ENCODE data around the gene SMPDL3A. TPM values are rescaled to one million over a fixed set of nuclear protein-coding genes. Genes with fewer than 3 reads are reported as not detected.

The SMPDL3A gene
- total and polyA plus RNA-seq, 2 of the 13 experiments (the other 11 are each of a cell fraction or from before 2014, with no cell fraction given) = 7.8 to 17.3 TPM

DNA sequence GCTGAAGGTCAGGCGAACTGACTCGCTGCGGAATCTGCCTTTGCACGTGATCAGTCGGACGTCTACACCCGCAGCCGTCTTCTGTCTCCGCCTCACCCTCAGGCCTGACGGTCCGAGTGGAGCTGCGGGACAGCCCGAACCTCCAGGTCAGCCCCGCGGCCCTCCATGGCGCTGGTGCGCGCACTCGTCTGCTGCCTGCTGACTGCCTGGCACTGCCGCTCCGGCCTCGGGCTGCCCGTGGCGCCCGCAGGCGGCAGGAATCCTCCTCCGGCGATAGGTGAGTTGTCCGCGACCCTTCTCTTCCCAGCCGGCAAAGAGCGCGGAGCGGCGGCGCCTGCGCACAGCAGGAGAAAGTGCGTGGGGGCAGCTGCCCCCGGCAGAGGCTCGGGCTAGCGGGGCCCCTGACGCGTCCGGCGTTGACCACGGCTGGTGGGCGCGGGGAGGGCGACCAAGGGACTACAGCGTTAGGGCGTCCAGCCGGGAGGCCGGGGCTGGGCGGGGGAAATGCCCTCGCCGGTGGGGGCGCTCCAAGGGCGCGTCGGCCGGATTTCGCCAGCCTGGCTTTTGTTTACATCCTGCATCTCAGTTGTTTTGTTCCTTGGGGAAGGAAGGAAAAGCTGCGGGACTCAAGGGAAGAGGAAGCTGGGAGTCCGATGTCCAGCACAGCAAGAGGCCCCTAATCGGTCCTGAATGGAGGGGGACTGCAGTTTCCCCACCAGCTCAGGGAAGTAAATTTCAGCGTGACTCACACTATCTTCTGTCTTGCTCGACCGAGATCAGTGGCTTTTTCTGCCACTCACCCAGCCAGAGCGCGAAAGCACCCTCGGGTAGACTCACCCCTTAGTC lies at the start of gene SMPDL3A (continued):
- TF ChIP-seq ZMAT3 (CRISPR knock-in tag; conservative IDR thresholded peaks at IDR 0.05) = peak; percentile 83
- TF ChIP-seq NFATC3 (CRISPR knock-in tag; IDR thresholded peaks at IDR 0.05) = no peak
- peak; percentile 72 for TF ChIP-seq ZMYM3 (CRISPR knock-in tag; IDR thresholded peaks at IDR 0.05)
- peak; percentile 84 for TF ChIP-seq ZSCAN25 (CRISPR knock-in tag; IDR thresholded peaks at IDR 0.05)
- TF ChIP-seq CREB1 (IDR thresholded peaks at IDR 0.05) = peak; percentile 57; the same call in 1 of the 2 replicates
- TF ChIP-seq CREB1 (CRISPR knock-in tag; IDR thresholded peaks at IDR 0.05) = peak; percentile 6; the same call in 1 of the 2 replicates
- peak; percentile 88 for TF ChIP-seq ZNF792 (CRISPR knock-in tag; IDR thresholded peaks at IDR 0.05)
- peak; percentile 90 for TF ChIP-seq PHF8 (CRISPR knock-in tag; IDR thresholded peaks at IDR 0.05)
- peak; percentile 32; the same call in 1 of the 2 replicates for TF ChIP-seq MED13 (CRISPR knock-in tag; IDR thresholded peaks at IDR 0.05)
- TF ChIP-seq ZNF850 (CRISPR knock-in tag; conservative IDR thresholded peaks at IDR 0.05) = no peak
- TF ChIP-seq, protein P1, sequence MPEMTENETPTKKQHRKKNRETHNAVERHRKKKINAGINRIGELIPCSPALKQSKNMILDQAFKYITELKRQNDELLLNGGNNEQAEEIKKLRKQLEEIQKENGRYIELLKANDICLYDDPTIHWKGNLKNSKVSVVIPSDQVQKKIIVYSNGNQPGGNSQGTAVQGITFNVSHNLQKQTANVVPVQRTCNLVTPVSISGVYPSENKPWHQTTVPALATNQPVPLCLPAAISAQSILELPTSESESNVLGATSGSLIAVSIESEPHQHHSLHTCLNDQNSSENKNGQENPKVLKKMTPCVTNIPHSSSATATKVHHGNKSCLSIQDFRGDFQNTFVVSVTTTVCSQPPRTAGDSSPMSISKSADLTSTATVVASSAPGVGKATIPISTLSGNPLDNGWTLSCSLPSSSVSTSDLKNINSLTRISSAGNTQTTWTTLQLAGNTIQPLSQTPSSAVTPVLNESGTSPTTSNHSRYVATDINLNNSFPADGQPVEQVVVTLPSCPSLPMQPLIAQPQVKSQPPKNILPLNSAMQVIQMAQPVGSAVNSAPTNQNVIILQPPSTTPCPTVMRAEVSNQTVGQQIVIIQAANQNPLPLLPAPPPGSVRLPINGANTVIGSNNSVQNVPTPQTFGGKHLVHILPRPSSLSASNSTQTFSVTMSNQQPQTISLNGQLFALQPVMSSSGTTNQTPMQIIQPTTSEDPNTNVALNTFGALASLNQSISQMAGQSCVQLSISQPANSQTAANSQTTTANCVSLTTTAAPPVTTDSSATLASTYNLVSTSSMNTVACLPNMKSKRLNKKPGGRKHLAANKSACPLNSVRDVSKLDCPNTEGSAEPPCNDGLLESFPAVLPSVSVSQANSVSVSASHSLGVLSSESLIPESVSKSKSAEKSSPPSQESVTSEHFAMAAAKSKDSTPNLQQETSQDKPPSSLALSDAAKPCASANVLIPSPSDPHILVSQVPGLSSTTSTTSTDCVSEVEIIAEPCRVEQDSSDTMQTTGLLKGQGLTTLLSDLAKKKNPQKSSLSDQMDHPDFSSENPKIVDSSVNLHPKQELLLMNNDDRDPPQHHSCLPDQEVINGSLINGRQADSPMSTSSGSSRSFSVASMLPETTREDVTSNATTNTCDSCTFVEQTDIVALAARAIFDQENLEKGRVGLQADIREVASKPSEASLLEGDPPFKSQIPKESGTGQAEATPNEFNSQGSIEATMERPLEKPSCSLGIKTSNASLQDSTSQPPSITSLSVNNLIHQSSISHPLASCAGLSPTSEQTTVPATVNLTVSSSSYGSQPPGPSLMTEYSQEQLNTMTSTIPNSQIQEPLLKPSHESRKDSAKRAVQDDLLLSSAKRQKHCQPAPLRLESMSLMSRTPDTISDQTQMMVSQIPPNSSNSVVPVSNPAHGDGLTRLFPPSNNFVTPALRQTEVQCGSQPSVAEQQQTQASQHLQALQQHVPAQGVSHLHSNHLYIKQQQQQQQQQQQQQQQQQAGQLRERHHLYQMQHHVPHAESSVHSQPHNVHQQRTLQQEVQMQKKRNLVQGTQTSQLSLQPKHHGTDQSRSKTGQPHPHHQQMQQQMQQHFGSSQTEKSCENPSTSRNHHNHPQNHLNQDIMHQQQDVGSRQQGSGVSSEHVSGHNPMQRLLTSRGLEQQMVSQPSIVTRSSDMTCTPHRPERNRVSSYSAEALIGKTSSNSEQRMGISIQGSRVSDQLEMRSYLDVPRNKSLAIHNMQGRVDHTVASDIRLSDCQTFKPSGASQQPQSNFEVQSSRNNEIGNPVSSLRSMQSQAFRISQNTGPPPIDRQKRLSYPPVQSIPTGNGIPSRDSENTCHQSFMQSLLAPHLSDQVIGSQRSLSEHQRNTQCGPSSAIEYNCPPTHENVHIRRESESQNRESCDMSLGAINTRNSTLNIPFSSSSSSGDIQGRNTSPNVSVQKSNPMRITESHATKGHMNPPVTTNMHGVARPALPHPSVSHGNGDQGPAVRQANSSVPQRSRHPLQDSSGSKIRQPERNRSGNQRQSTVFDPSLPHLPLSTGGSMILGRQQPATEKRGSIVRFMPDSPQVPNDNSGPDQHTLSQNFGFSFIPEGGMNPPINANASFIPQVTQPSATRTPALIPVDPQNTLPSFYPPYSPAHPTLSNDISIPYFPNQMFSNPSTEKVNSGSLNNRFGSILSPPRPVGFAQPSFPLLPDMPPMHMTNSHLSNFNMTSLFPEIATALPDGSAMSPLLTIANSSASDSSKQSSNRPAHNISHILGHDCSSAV (CRISPR knock-in tag; IDR thresholded peaks at IDR 0.05; ENCODE audit: borderline replicate concordance) = peak; percentile 95; the same call in 1 of the 2 replicates
- TF ChIP-seq ZNF546 (CRISPR knock-in tag; conservative IDR thresholded peaks at IDR 0.05) = peak; percentile 99
- TF ChIP-seq, protein P2, sequence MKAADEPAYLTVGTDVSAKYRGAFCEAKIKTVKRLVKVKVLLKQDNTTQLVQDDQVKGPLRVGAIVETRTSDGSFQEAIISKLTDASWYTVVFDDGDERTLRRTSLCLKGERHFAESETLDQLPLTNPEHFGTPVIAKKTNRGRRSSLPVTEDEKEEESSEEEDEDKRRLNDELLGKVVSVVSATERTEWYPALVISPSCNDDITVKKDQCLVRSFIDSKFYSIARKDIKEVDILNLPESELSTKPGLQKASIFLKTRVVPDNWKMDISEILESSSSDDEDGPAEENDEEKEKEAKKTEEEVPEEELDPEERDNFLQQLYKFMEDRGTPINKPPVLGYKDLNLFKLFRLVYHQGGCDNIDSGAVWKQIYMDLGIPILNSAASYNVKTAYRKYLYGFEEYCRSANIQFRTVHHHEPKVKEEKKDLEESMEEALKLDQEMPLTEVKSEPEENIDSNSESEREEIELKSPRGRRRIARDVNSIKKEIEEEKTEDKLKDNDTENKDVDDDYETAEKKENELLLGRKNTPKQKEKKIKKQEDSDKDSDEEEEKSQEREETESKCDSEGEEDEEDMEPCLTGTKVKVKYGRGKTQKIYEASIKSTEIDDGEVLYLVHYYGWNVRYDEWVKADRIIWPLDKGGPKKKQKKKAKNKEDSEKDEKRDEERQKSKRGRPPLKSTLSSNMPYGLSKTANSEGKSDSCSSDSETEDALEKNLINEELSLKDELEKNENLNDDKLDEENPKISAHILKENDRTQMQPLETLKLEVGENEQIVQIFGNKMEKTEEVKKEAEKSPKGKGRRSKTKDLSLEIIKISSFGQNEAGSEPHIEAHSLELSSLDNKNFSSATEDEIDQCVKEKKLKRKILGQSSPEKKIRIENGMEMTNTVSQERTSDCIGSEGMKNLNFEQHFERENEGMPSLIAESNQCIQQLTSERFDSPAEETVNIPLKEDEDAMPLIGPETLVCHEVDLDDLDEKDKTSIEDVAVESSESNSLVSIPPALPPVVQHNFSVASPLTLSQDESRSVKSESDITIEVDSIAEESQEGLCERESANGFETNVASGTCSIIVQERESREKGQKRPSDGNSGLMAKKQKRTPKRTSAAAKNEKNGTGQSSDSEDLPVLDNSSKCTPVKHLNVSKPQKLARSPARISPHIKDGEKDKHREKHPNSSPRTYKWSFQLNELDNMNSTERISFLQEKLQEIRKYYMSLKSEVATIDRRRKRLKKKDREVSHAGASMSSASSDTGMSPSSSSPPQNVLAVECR (CRISPR knock-in tag; IDR thresholded peaks at IDR 0.05; ENCODE audit: borderline replicate concordance) = peak; percentile 89; the same call in 1 of the 2 replicates
- TF ChIP-seq, protein P3, sequence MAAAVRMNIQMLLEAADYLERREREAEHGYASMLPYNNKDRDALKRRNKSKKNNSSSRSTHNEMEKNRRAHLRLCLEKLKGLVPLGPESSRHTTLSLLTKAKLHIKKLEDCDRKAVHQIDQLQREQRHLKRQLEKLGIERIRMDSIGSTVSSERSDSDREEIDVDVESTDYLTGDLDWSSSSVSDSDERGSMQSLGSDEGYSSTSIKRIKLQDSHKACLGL (CRISPR knock-in tag; IDR thresholded peaks at IDR 0.05) = peak; percentile 96
- peak; percentile 100 for TF ChIP-seq ZNF501 (CRISPR knock-in tag; IDR thresholded peaks at IDR 0.05)
- no peak for TF ChIP-seq ZNF674 (CRISPR knock-in tag; IDR thresholded peaks at IDR 0.05; ENCODE audit: low read depth)
- no peak for TF ChIP-seq SMAD9 (CRISPR knock-in tag; IDR thresholded peaks at IDR 0.05)
